ENCODE data around the gene COX19.

DNA sequence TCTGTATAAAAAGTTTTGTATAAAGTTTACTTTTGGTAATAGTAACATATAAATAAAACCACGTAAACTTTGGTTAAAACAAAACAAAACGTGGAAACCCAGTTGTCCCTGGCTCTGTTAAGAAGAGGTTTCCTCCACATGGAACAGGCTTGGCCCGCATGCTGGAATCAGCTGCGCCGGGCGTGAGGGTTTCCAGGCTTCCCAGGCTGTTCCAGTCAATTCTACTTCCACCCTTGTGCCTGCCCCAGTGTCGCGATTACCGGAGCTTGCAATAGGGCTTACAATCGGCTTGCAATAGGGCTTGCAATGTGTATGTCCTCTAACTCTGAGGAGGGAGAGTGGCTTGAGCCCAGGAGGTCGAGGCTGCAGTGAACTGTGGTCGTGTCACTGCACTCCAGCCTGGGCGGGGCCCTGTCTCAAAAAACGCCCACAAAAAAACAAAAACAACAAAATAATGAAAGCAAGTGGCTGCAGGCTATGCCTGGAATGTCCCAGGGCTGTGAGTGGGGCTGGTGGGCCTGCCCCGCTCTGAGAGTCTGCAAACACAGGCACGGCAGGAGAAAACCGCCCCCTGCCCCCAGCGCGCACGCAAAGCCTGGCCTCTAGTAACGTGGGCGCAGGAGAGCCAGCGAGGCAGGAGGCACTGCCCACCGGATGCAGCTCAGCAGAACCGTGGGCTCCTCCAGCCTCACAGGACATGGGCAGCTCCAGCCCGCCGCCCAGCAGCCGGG lies 24.0 kb upstream of the COX19 start:
- TF ChIP-seq, protein P1, sequence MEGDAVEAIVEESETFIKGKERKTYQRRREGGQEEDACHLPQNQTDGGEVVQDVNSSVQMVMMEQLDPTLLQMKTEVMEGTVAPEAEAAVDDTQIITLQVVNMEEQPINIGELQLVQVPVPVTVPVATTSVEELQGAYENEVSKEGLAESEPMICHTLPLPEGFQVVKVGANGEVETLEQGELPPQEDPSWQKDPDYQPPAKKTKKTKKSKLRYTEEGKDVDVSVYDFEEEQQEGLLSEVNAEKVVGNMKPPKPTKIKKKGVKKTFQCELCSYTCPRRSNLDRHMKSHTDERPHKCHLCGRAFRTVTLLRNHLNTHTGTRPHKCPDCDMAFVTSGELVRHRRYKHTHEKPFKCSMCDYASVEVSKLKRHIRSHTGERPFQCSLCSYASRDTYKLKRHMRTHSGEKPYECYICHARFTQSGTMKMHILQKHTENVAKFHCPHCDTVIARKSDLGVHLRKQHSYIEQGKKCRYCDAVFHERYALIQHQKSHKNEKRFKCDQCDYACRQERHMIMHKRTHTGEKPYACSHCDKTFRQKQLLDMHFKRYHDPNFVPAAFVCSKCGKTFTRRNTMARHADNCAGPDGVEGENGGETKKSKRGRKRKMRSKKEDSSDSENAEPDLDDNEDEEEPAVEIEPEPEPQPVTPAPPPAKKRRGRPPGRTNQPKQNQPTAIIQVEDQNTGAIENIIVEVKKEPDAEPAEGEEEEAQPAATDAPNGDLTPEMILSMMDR (conservative IDR thresholded peaks at IDR 0.05) = no peak
- TF ChIP-seq ZFX (IDR thresholded peaks at IDR 0.05) = no peak

All from C4-2B (cell line).